ENCODE results near the gene KCNJ9.
A peak's percentile ranks its signal among the peaks of the same experiment; 100 is the strongest.

KCNJ9 gene

GRCh38 chr1:160082487-160082886 lies 1.1 kb downstream of the KCNJ9 start:
- H3K4me3 ChIP-seq (ENCODE audit: low read length) = no peak overlapping the region
- DNase-seq (ENCODE audit: low read depth) = no peak
- no peak for TF ChIP-seq CTCF (IDR thresholded peaks at IDR 0.05; ENCODE audit: insufficient read depth, low read depth, low read length, missing control alignments)

DNA sequence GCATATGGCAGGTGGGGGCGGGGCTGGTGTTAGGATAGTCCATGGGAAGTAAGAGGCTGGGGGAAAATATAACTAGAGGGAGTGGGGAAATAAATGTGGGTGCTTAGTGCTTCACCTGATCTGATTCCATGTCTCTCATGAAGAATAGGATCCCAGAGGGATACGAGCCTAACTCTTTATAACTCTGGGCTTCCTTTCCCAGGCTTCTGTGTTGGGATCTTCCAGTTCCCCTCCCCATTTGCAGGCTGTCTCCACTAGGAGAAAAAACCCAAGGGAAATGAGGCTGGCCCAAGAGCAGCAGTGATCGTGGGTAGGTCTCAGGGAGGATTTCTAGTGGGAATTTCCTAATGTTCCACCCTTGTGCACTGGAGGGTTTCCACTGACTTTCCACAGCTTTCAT lies 1.6 kb downstream of the KCNJ9 start:
- H3K4me3 ChIP-seq (ENCODE audit: low read length) = no peak overlapping the region
- TF ChIP-seq CTCF (IDR thresholded peaks at IDR 0.05; ENCODE audit: insufficient read depth, low read depth, low read length, missing control alignments) = no peak

DNA sequence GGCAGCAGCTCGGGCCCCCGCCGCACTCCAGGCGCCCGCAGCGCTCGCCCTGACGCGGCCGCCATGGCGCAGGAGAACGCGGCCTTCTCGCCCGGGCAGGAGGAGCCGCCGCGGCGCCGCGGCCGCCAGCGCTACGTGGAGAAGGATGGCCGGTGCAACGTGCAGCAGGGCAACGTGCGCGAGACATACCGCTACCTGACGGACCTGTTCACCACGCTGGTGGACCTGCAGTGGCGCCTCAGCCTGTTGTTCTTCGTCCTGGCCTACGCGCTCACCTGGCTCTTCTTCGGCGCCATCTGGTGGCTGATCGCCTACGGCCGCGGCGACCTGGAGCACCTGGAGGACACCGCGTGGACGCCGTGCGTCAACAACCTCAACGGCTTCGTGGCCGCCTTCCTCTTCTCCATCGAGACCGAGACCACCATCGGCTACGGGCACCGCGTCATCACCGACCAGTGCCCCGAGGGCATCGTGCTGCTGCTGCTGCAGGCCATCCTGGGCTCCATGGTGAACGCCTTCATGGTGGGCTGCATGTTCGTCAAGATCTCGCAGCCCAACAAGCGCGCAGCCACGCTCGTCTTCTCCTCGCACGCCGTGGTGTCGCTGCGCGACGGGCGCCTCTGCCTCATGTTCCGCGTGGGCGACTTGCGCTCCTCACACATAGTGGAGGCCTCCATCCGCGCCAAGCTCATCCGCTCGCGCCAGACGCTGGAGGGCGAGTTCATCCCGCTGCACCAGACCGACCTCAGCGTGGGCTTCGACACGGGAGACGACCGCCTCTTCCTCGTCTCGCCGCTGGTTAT lies 2.8 kb downstream of the KCNJ9 start:
- TF ChIP-seq CTCF (IDR thresholded peaks at IDR 0.05; ENCODE audit: insufficient read depth, low read depth, low read length, missing control alignments) = peak; percentile 84
- H3K4me3 ChIP-seq (ENCODE audit: low read length) = no peak overlapping the region
- DNase-seq (ENCODE audit: low read depth) = peak; percentile 88

More for the DNA sequence above, 1.6 kb downstream of the KCNJ9 start:
- DNase-seq (ENCODE audit: low read depth) = no peak

- TF ChIP-seq CTCF (IDR thresholded peaks at IDR 0.05; ENCODE audit: insufficient read depth, low read depth, low read length, missing control alignments) = no peak
- H3K4me3 ChIP-seq (ENCODE audit: low read length) = no peak overlapping the region
- no peak for DNase-seq (ENCODE audit: low read depth)
Measured at GRCh38 chr1:160084771-160085321, 3.5 kb downstream of the KCNJ9 start.

GRCh38 chr1:160085686-160086455 lies 4.5 kb downstream of the KCNJ9 start:
- peak; percentile 83 for TF ChIP-seq CTCF (IDR thresholded peaks at IDR 0.05; ENCODE audit: insufficient read depth, low read depth, low read length, missing control alignments)
- DNase-seq (ENCODE audit: low read depth) = peak; percentile 79

GRCh38 chr1:160086456-160086892 lies 5.1 kb downstream of the KCNJ9 start:
- TF ChIP-seq CTCF (IDR thresholded peaks at IDR 0.05; ENCODE audit: insufficient read depth, low read depth, low read length, missing control alignments) = no peak
- no peak for DNase-seq (ENCODE audit: low read depth)
- H3K4me3 ChIP-seq (ENCODE audit: low read length) = no peak overlapping the region

More at GRCh38 chr1:160085686-160086455, 4.5 kb downstream of the KCNJ9 start:
- no peak overlapping the region for H3K4me3 ChIP-seq (ENCODE audit: low read length)

Measured in epithelial cell of esophagus (primary cell).